Gastroesophageal sphincter (tissue), 4 donors: ENCODE data around the gene DMBT1. TPM values are rescaled to one million over a fixed set of nuclear protein-coding genes. Genes with fewer than 3 reads are reported as not detected.

Experiments
- ATAC-seq: fragments of 150-250 bp; one replicate; pipeline ENCODE4 v1.9.1; 2016; ENCODE audit warnings: mild to moderate bottlenecking, moderate library complexity
- H3K27ac ChIP-seq, 4 donors: fragments of 200-600 bp; sonication (generic) in 3 of 4; 1 replicate in 3 of 4; 2 replicates in 1 of 4; pipeline ENCODE4 v1.5.1; 2016 to 2019
- H3K27me3 ChIP-seq: fragments of 200-600 bp; sonication (generic); one replicate; pipeline ENCODE4 v1.5.1; 2019
- H3K36me3 ChIP-seq, 2 donors: fragments of 200-600 bp; sonication (generic); one replicate each; pipeline ENCODE4 v1.5.1; 2019; ENCODE audit warnings: control low read depth in 1 of 2
- H3K4me1 ChIP-seq, 3 donors: fragments of 200-600 bp; sonication (generic); 1 replicate in 2 of 3; 2 replicates in 1 of 3; pipeline ENCODE4 v1.5.1; 2016 to 2019; ENCODE audit warnings: control low read depth in 2 of 3
- H3K4me3 ChIP-seq, 2 donors: fragments of 200-600 bp; sonication (generic); one replicate each; pipeline ENCODE4 v1.5.1; 2019; ENCODE audit warnings: mild to moderate bottlenecking in 1 of 2, moderate library complexity in 1 of 2
- H3K9me3 ChIP-seq, 3 donors: fragments of 200-600 bp; sonication (generic); one replicate each; pipeline ENCODE4 v1.5.1; 2017 to 2019; ENCODE audit warnings: control low read depth in 2 of 3
- CTCF ChIP-seq, 4 experiments: fragments of 200-600 bp in 2 of 4; fragments of 450-650 bp in 2 of 4; sonication (generic) in 1 of 4; IDR thresholded peaks; one replicate each; pipeline ENCODE4 v1.5.1; 2017 to 2019; ENCODE audit warnings: antibody characterized with exemption in 4 of 4, mild to moderate bottlenecking in 2 of 4, moderate library complexity in 2 of 4
- EP300 ChIP-seq: sonication (generic); formaldehyde crosslinking; IDR thresholded peaks from one replicate; pipeline ENCODE4 v1.6.1; 2017; ENCODE audit warnings: antibody characterized with exemption, mild to moderate bottlenecking
- POLR2A ChIP-seq, 2 donors: fragments of 450-650 bp; IDR thresholded peaks; one replicate each; pipeline ENCODE4 v1.6.1; 2017; ENCODE audit warnings: antibody characterized with exemption in 2 of 2, mild to moderate bottlenecking in 2 of 2, moderate library complexity in 1 of 2
- POLR2AphosphoS5 ChIP-seq: sonication (generic); formaldehyde crosslinking; IDR thresholded peaks from one replicate; pipeline ENCODE4 v1.6.1; 2017; ENCODE audit warnings: antibody characterized with exemption
- WGBS, 2 donors: methylation state at CpG; one replicate each; pipeline ENCODE4 v1.1.5; 2018; ENCODE audit warnings: low coverage in 1 of 2; 5-methylcytosine and 5-hydroxymethylcytosine counted together
- total RNA-seq, 4 donors: library from RNA; depleted of rRNA; stranded (reverse); fragments of >200 nt; gene quantifications; one replicate each; pipeline ENCODE4 v1.1.0, GENCODE V29; 2016

Gene DMBT1
- total RNA-seq, 4 donors from 2014 or later, result 0.08 to 2.8 TPM; not detected in 2

GRCh38 chr10:122643931-122644534 is 83.5 kb downstream of the DMBT1 start:
- no peak for TF ChIP-seq CTCF (IDR thresholded peaks at IDR 0.05)
- no peak overlapping the region for H3K27ac ChIP-seq
- H3K4me3 ChIP-seq, result no peak overlapping the region
- H3K27me3 ChIP-seq, result peaks cover 4% of the 10 kb centered on the region
- H3K36me3 ChIP-seq, result no peaks in the 10 kb centered on the region
- ATAC-seq, result no peak
- H3K9me3 ChIP-seq, result no peaks in the 10 kb centered on the region
- no peaks in the 10 kb centered on the region for H3K4me1 ChIP-seq
- 40 to 82% methylated on average over 3 of the region's 13 CpGs for WGBS, 2 donors

DNA sequence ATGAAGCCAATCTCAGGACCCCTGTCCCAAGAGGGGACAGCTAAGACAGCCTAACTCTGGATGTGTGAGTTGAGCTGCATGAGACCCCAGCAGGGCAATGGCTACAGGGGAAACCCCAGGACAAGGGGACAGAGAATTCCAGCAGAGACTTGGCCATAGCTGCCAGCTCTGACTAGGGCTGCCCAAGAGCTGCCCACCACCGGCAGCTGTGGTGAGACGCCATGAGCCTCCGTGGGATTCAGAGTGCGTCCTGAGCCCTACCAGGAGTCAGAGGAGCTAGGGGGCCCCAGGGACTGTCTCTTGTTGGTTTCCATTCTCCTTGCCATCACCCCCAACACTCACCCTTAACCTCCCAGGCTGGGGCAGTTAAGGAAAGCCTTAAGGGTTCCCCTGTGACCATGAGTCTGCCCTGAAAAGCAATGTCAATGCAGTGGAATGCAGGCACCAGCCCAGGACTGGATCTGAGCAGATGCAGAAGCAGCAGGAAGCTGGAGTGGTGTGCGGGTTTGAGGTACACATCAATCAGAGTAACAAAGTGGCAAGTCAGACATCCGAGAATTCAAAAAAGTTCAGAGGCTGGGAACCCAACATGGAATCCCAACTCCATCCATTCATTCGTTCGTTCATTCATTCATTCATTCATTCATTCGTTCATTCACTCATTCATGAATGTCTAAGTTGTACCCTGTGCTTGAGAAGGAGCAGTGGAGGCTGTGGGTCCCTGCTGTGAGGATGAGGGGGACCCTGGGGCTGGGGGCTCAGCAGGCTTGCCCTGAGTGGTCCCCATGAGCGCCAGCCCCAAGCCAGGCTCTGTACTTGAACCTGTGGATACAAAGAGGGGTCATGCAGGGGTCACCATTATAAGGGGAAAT is 86.2 kb downstream of the DMBT1 start:
- H3K27ac ChIP-seq, result no peak overlapping the region
- TF ChIP-seq POLR2A (IDR thresholded peaks at IDR 0.05) (no peak), CTCF (IDR thresholded peaks at IDR 0.05) (no peak), EP300 (no peak), POLR2AphosphoS5 (no peak)
- WGBS, 2 donors, result 47 to 53% methylated on average over 3 to 8 of the region's 10 CpGs
- no peaks in the 10 kb centered on the region for H3K36me3 ChIP-seq
- no peak for ATAC-seq
- no peak overlapping the region for H3K4me3 ChIP-seq
- H3K27me3 ChIP-seq, result peaks cover 28% of the 10 kb centered on the region
- H3K4me1 ChIP-seq, result no peaks in the 10 kb centered on the region
- H3K9me3 ChIP-seq, result peaks cover 0 to 3% (median 0%) of the 10 kb centered on the region in 3 donors

- TF ChIP-seq POLR2AphosphoS5, result no peak
- no peak for TF ChIP-seq CTCF (IDR thresholded peaks at IDR 0.05)
- TF ChIP-seq EP300, result no peak
- TF ChIP-seq POLR2A (IDR thresholded peaks at IDR 0.05), result no peak
- no peak for ATAC-seq
- WGBS, 2 donors, result 90 to 100% methylated on average over 1 of the region's 3 CpGs
Observed at GRCh38 chr10:122647383-122647968, 86.9 kb downstream of the DMBT1 start.

DNA sequence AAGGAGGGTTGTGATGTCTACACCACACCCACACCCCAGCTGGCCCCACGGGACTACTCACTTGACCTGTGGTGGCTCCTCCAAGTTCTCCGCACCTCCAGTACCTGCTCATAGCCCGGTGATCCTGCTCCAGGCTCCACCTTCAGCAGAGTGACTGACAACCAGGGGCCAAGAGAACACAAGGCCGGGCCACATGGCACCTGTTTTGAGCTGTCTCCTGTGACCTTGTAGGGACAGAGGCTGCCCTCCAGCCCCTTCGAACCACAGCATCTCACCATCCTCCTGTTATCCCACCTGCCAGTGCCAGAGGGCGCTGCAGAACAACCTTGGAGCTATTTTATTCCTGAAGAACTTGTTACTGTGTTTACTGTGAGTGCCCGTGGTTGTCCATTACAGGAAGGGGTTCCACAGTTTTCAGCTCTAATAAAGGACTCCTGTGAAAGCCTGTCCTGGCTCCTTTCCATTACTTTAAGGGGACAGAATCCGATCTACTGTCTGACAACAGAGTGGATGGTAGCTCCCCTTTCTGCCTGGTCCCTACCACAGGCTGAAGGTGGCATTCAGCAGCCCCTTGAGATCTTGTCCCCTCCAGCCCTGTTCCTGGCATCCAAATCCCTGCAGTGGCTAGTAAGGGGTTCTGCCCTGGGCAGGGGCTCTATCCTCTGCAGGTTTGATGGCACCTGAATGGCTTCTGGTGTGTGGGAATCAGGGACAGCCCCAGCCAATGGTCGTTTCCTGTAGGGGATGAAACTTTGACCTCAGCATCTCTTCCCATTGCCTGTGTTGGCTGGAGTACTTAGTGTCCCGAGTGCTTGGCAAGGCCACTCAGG is 88.3 kb downstream of the DMBT1 start:
- ATAC-seq, result no peak
- H3K27ac ChIP-seq, result no peak overlapping the region
- H3K27me3 ChIP-seq, result peaks cover 32% of the 10 kb centered on the region
- H3K4me1 ChIP-seq, result no peaks in the 10 kb centered on the region
- WGBS, 2 donors, result 10 to 31% methylated on average over 4 of the region's 10 CpGs
- H3K4me3 ChIP-seq, result no peak overlapping the region
- TF ChIP-seq POLR2A (IDR thresholded peaks at IDR 0.05) (no peak), POLR2AphosphoS5 (no peak), EP300 (no peak), CTCF (IDR thresholded peaks at IDR 0.05) (peak in 2 of 4 experiments; percentile 41 to 62)
- no peaks in the 10 kb centered on the region for H3K36me3 ChIP-seq
- H3K9me3 ChIP-seq, result peaks cover 0 to 11% (median 0%) of the 10 kb centered on the region in 3 donors

More at GRCh38 chr10:122647383-122647968, 86.9 kb downstream of the DMBT1 start:
- Histone ChIP-seq H3K36me3 (no peaks in the 10 kb centered on the region), H3K27ac (no peak overlapping the region), H3K4me3 (no peak overlapping the region), H3K9me3 (peaks cover 0 to 10% (median 0%) of the 10 kb centered on the region in 3 donors), H3K4me1 (no peaks in the 10 kb centered on the region), H3K27me3 (peaks cover 30% of the 10 kb centered on the region)
